ENCODE results near the gene REM2.
A peak's percentile ranks its signal among the peaks of the same experiment; 100 is the strongest.
"Not testable (repeated sequence)": the region's sequence is repeated elsewhere in the genome, so short reads cannot be mapped to it uniquely, and the experiment has no call there.

The REM2 gene

GRCh38 chr14:22852599-22852939 is 30.5 kb upstream of the REM2 start:
- DNase-seq (ENCODE audit: low read depth) = no peak
- no peak for TF ChIP-seq CTCF (IDR thresholded peaks at IDR 0.05; ENCODE audit: low read depth, low read length)
- no peak for TF ChIP-seq POLR2A (IDR thresholded peaks at IDR 0.05; ENCODE audit: extremely low read depth, insufficient read length)
- TF ChIP-seq MAX (IDR thresholded peaks at IDR 0.05; ENCODE audit: low read depth, low read length) = no peak
- no peak for TF ChIP-seq MYC (IDR thresholded peaks at IDR 0.05; ENCODE audit: low read depth, low read length)
- no peak overlapping the region for H3K4me3 ChIP-seq (ENCODE audit: low read depth, low read length)

GRCh38 chr14:22852940-22853767 is 29.9 kb upstream of the REM2 start:
- H3K4me3 ChIP-seq (ENCODE audit: low read depth, low read length) = peak overlapping the region; percentile 52
- TF ChIP-seq CTCF (IDR thresholded peaks at IDR 0.05; ENCODE audit: low read depth, low read length) (peak; percentile 91), MAX (IDR thresholded peaks at IDR 0.05; ENCODE audit: low read depth, low read length) (peak; percentile 80), POLR2A (IDR thresholded peaks at IDR 0.05; ENCODE audit: extremely low read depth, insufficient read length) (no peak), MYC (IDR thresholded peaks at IDR 0.05; ENCODE audit: low read depth, low read length) (peak; percentile 84)
- peak; percentile 90 for DNase-seq (ENCODE audit: low read depth)

- DNase-seq (ENCODE audit: low read depth); H3K4me3 ChIP-seq (ENCODE audit: low read depth, low read length): not testable (repeated sequence)
These were observed 28.7 kb upstream of the REM2 start for GRCh38 chr14:22854296-22854695.

GRCh38 chr14:22854963-22855724 is 27.9 kb upstream of the REM2 start:
- DNase-seq (ENCODE audit: low read depth) = no peak

GRCh38 chr14:22856428-22856827 is 26.6 kb upstream of the REM2 start:
- H3K4me3 ChIP-seq (ENCODE audit: low read depth, low read length) = no peak overlapping the region
- no peak for DNase-seq (ENCODE audit: low read depth)
- TF ChIP-seq CTCF (IDR thresholded peaks at IDR 0.05; ENCODE audit: low read depth, low read length) = no peak
- TF ChIP-seq MYC (IDR thresholded peaks at IDR 0.05; ENCODE audit: low read depth, low read length) = no peak
- no peak for TF ChIP-seq POLR2A (IDR thresholded peaks at IDR 0.05; ENCODE audit: extremely low read depth, insufficient read length)
- no peak for TF ChIP-seq MAX (IDR thresholded peaks at IDR 0.05; ENCODE audit: low read depth, low read length)

More at GRCh38 chr14:22854963-22855724, 27.9 kb upstream of the REM2 start:
- TF ChIP-seq POLR2A (IDR thresholded peaks at IDR 0.05; ENCODE audit: extremely low read depth, insufficient read length) (no peak), MYC (IDR thresholded peaks at IDR 0.05; ENCODE audit: low read depth, low read length) (no peak), CTCF (IDR thresholded peaks at IDR 0.05; ENCODE audit: low read depth, low read length) (no peak), MAX (IDR thresholded peaks at IDR 0.05; ENCODE audit: low read depth, low read length) (no peak)
- H3K4me3 ChIP-seq (ENCODE audit: low read depth, low read length) = no peak overlapping the region

- not testable (repeated sequence) for DNase-seq (ENCODE audit: low read depth); H3K4me3 ChIP-seq (ENCODE audit: low read depth, low read length)
These were observed 22.6 kb upstream of the REM2 start for GRCh38 chr14:22860377-22860776.

Measured in NB4 (cell line).